Measurements from ENCODE around the gene GJA9.

Gene GJA9

DNA sequence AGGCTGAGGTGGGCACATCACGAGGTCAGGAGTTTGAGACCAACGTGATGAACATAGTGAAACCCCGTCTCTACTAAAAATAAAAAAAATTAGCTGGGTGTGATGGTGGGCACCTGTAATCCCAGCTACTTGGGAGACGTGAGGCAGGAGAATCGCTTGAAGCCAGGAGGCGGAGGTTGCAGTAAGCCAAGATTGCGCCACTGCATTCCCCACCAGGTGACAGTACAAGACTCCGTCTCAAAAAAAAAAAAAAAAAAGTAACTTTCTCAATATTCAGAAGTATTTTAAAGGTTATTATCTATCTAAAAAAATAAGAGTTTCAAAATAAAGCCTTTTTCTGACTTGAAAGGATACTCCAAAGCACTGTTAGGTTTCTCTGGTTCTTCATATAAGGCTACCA lies 14.2 kb downstream of the GJA9 start:
- TF ChIP-seq, protein P1, sequence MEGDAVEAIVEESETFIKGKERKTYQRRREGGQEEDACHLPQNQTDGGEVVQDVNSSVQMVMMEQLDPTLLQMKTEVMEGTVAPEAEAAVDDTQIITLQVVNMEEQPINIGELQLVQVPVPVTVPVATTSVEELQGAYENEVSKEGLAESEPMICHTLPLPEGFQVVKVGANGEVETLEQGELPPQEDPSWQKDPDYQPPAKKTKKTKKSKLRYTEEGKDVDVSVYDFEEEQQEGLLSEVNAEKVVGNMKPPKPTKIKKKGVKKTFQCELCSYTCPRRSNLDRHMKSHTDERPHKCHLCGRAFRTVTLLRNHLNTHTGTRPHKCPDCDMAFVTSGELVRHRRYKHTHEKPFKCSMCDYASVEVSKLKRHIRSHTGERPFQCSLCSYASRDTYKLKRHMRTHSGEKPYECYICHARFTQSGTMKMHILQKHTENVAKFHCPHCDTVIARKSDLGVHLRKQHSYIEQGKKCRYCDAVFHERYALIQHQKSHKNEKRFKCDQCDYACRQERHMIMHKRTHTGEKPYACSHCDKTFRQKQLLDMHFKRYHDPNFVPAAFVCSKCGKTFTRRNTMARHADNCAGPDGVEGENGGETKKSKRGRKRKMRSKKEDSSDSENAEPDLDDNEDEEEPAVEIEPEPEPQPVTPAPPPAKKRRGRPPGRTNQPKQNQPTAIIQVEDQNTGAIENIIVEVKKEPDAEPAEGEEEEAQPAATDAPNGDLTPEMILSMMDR (IDR thresholded peaks at IDR 0.05; ENCODE audit: low read depth, low read length, missing control alignments): no peak
- H3K4me3 ChIP-seq (ENCODE audit: low read depth, low read length): no peak overlapping the region
- in situ Hi-C loops (cut with HindIII; ENCODE audit: low sequenced_read_pairs): loop anchor here (25.0 kb wide), 1 partner anchor 220 kb away; no protein-coding TSS in a partner anchor
- no peak for DNase-seq (ENCODE audit: low read depth)

DNA sequence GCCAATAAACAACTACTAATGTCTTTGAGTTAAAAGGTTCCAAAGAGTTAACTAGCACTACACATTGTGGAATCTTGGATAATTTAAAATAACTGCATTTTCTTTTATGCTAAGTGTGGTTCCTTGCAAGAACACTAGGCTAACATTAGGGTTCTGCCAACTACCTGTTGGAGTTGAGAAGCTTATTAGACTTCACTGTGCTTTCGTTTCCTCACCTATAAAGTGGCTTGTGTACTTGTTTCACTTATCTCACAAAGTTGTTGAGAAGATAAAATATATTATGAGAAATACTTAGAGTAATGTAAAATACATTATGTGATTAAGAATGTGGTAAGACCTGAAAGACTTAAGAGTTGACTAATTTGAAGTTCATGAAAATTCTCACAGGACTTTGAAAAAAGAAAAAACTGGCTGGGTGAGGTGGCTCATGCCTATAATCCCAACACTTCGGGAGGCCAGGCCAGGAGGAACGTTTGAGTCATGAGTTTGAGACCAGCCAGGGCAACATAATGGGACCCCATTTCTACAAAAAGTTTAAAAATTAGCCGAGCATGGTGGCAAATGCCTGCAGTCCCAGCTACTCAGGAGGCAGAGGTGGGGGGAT lies 16.2 kb downstream of the GJA9 start:
- in situ Hi-C loops (cut with HindIII; ENCODE audit: low sequenced_read_pairs): loop anchor here (25.0 kb wide), 1 partner anchor 222 kb away; no protein-coding TSS in a partner anchor
- no peak overlapping the region for H3K4me3 ChIP-seq (ENCODE audit: low read depth, low read length)
- TF ChIP-seq, protein P1 (IDR thresholded peaks at IDR 0.05; ENCODE audit: low read depth, low read length, missing control alignments): no peak
- DNase-seq (ENCODE audit: low read depth): no peak

DNA sequence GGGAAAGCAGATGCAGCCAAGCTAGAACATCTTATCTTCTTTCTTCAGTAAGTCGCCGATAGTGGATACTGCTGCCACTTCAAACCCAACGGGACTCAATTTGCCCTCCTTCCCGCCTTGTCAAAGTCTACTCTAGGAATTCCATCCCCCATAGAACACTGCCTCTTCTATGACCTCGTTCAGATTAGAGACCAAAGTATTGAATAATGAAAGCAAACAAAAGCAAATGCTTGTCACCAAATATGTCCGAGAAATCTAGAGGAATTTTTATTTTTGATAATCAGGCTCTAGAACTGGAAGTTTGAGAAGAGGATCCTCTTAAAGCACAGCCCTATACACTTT lies 21.0 kb downstream of the GJA9 start:
- no peak for DNase-seq (ENCODE audit: low read depth)
- in situ Hi-C loops (cut with HindIII; ENCODE audit: low sequenced_read_pairs): loop anchor here (25.0 kb wide), 1 partner anchor 227 kb away; no protein-coding TSS in a partner anchor
- TF ChIP-seq, protein P1 (IDR thresholded peaks at IDR 0.05; ENCODE audit: low read depth, low read length, missing control alignments): no peak
- peak overlapping the region; percentile 91 for H3K4me3 ChIP-seq (ENCODE audit: low read depth, low read length)

DNA sequence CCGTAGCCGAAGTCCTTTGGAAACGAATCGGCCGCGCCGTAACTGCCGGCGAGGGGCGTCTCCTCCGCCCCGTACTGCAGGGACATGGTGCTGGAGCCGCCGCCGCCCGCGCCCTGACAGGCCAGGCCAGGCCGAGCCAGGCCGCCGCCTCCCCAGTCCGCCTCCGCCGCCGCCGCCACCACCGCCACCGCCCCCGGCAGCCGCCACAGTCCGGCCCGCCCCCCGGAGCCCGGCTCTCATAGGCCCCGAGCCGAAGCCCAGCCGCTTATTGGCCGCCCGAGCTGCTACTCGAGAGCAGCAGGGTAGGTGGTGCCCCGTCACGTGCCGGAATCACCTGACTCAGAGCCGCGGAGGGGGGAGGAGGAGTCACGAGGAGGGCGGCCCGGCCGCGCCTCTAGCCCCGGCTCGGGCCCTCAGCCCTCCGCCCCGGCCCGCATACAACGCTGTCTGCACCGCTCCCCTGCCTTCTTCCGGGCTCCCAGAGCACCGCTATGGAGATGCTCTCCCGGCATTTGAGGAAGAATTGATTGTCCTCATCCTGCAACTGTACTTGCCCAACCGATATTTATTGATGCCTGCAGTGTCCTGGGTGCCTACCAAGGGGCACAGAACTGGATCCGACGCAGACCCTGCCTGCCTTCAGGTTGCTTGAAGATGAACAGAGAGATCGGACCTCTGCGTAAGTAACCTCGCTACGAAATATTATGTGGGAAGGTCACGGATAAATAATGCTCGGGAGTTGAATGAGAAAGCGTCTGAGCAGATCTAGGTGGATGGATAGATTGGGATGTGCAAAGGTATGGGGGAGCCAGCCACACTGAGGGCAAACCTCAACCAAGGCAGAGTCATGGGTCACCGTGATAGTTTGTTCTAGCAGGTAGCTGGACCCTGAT lies 21.6 kb downstream of the GJA9 start, which contains the start of gene RRAGC:
Gene RRAGC, minus strand, starts transcription at position 212 of the 893 bp plus-strand sequence. Its CDS starts 126 bp downstream, at position 86.
- TF ChIP-seq, protein P1 (IDR thresholded peaks at IDR 0.05; ENCODE audit: low read depth, low read length, missing control alignments): no peak
- peak; percentile 94 for DNase-seq (ENCODE audit: low read depth)
- in situ Hi-C loops (cut with HindIII; ENCODE audit: low sequenced_read_pairs): loop anchor here (25.0 kb wide), 1 partner anchor 227 kb away; no protein-coding TSS in a partner anchor
- H3K4me3 ChIP-seq (ENCODE audit: low read depth, low read length): peak within 1 kb of the TSS; percentile 91

DNA sequence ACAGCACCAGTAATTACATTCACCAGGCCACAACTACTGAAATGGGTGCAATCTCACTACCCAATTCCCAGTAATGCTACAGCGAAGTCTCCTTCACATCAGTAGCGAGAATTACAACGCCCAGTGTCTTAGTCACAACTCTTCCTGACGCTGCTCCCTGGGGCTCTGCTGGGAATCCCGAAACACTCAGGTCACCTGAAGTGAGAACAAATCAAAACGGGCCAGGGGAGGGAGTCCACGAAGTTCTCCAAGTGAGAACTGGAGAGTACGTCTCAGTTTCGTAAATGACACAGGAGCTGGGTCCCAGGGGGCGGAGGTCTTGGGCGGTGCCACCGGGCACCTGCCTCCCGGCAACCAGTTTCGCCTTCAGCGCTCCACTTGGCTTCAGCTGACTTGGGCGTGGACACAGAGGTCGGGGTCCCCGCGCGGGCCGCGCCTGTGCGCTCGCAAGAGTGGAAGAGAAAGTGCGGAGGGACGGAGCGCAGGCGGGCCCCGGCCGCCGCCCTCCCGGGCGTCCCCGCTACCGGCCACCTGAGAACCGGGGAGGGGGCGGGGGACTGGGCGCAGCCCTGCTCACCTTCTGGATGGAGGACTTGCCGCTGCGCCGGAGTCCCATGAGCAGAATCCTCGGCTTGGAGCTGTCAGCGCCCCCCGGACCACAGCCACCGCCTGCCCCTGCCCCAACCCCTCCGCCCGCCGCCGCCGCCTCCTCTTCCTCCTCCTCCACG lies 22.4 kb downstream of the GJA9 start:
- DNase-seq (ENCODE audit: low read depth): no peak
- peak overlapping the region; percentile 91 for H3K4me3 ChIP-seq (ENCODE audit: low read depth, low read length)
- TF ChIP-seq, protein P1 (IDR thresholded peaks at IDR 0.05; ENCODE audit: low read depth, low read length, missing control alignments): no peak
- in situ Hi-C loops (cut with HindIII; ENCODE audit: low sequenced_read_pairs): loop anchor here (25.0 kb wide), 1 partner anchor 228 kb away; no protein-coding TSS in a partner anchor

DNA sequence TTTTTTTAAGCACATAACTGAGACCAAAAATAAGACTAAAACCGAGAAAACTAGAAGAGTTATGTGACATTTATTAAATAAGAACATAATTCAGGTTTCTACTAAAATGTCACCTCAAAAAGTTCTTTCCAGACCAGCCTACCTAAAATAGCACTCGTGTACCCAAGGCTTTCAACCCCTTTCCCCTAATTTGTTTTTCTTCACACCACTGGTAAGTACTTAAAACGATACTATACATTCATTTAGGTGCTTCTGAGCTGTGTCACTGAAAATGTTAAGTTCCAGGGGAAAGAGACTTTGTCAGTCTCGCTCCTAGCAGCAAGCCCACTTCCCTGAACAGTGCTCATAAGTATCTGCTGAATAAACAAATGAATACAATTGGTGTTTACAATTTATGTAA lies 28.6 kb downstream of the GJA9 start:
- no peak for DNase-seq (ENCODE audit: low read depth)
- TF ChIP-seq, protein P1 (IDR thresholded peaks at IDR 0.05; ENCODE audit: low read depth, low read length, missing control alignments): no peak
- no peak overlapping the region for H3K4me3 ChIP-seq (ENCODE audit: low read depth, low read length)
- in situ Hi-C loops (cut with HindIII; ENCODE audit: low sequenced_read_pairs): loop anchor here (25.0 kb wide), 1 partner anchor 235 kb away; no protein-coding TSS in a partner anchor
